Left renal pelvis (tissue), 4 donors: ENCODE measurements around the gene ZBTB16. TPM values are rescaled to one million over a fixed set of nuclear protein-coding genes. Genes with fewer than 3 reads are reported as not detected.

Experiments
- DNase-seq, 4 donors: peaks; one replicate each; pipeline ENCODE4 v3.0.0-alpha.2; 2013; ENCODE audit warnings: low read depth in 4 of 4, low spot score in 3 of 4
- polyA plus RNA-seq, 4 donors: library from polyadenylated mRNA; unstranded; fragments of 120-200 nt; gene quantifications; one replicate each; pipeline ENCODE4 v1.2.1, GENCODE V29; 2013; ENCODE audit not compliant: insufficient read length in 4 of 4

The ZBTB16 gene
- polyA plus RNA-seq, 4 donors: 1.2 to 1.9 (median 1.4) TPM

GRCh38 chr11:114099392-114100178 is 40.1 kb downstream of the ZBTB16 start:
- DNase-seq: no peak

DNA sequence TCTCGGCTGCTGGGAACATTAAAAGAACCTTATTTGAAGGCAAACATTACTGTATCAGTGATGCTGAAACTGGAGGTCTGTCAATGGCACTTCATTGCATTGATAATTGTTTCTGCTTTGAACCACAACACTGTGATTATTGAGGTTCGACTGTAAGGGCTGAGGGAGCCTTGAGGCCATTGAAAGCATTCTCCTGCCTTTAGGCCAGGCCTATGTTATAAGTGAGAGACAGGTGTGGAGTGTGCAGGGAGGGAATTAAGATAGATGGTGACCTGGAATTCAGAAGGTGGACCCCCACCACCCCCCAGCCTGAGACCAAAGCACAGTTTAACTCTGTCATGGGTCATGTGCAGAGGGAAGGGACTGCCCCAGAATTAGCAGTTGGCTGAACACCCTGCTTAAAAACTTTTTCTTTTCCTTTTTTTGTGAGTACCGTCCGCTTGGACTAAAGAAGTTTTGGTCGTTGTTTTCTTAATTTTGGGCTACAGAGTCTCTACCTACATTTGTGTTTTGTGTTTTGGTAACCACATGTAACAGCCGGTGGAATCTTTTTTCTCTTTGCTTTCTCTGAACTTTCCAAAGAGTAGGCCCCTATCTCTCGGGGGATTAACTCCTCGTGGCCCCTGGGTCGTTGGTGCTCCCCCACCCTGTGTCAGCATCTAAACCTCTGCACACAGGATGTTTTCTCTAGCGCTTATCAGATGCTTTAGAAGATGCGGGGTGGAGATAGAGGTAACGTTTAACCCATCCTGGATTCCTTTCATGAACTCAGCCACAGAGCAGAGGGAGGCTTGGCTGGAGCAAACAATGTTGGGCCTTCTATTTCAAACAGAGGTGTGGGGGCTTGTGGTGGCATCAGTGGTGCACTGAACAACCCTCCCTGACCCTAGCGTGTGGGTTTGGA is 43.7 kb downstream of the ZBTB16 start:
- no peak for DNase-seq

GRCh38 chr11:114105611-114106010 is 46.1 kb downstream of the ZBTB16 start:
- DNase-seq: no peak

DNA sequence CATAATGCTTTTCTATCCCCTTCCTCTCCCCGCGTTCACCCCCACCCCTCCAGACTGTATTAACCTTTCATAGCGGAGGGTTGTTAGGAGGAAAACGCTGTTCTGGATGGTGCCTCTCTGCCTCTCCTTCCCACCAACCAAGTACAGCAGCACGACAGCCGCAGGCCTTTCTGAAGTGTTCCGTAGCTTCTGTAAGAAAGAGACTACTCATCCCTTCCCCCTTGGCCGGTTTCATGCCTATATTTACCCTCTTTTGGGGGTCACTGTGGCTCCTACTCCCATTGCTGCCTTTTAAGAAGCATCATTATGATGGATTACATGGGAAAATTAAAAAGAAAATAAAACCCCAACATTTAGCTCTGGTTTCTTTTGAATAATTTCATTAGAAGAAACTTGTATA is 46.5 kb downstream of the ZBTB16 start:
- DNase-seq: no peak

GRCh38 chr11:114106986-114107385 is 47.5 kb downstream of the ZBTB16 start:
- no peak for DNase-seq

GRCh38 chr11:114108501-114109205 is 49.1 kb downstream of the ZBTB16 start:
- DNase-seq: no peak

GRCh38 chr11:114109206-114110090 is 49.9 kb downstream of the ZBTB16 start:
- no peak for DNase-seq

DNA sequence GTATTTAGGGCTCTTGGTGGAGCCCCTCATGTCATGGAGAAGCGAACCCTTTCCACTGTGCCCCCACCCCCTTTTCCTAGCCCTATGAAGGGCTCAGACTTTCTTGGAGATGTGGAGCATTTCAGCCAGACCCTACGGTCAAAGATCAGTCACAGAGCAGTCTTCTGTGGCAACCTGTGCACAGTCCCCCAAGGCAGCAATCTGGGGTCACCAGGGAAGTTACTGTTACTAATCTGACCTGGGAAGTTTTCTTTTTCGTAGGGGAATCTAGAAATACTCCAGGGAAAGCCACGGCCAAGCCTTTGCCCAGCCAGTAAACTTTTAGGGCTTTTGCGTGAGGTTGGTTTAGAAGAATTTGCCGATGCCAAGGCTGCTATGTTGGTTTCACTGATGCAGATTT is 50.6 kb downstream of the ZBTB16 start:
- no peak for DNase-seq

- no peak for DNase-seq
These were observed 51.7 kb downstream of the ZBTB16 start for GRCh38 chr11:114110952-114111947.

DNA sequence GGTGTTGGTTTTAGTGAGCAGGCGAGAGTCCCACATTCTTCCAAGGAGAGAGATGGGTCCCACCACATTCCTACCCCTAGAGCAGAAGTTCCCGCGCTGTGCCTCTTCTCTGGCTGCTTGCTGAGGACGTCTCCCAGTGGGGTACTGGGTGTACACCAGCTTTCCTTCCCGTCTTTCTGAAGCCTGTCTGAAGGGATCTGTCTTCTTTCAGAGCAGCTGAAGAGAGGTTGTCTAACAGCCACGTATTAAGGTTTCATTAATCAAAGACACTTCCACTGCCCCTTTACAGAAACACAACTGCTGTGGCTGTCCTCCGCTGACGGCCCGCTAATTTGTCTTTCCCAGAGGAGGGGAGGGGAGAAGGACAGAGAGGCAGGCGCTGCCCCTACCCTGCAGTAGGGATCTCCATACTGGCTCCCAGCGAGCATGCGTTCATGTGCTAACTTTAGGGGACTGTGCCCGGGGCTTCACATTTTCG is 56.0 kb downstream of the ZBTB16 start:
- no peak for DNase-seq

- no peak for DNase-seq
These were observed 56.8 kb downstream of the ZBTB16 start for GRCh38 chr11:114116357-114116756.

GRCh38 chr11:114116800-114117199 is 57.3 kb downstream of the ZBTB16 start:
- DNase-seq: no peak

GRCh38 chr11:114120606-114121005 is 61.1 kb downstream of the ZBTB16 start:
- no peak for DNase-seq

DNA sequence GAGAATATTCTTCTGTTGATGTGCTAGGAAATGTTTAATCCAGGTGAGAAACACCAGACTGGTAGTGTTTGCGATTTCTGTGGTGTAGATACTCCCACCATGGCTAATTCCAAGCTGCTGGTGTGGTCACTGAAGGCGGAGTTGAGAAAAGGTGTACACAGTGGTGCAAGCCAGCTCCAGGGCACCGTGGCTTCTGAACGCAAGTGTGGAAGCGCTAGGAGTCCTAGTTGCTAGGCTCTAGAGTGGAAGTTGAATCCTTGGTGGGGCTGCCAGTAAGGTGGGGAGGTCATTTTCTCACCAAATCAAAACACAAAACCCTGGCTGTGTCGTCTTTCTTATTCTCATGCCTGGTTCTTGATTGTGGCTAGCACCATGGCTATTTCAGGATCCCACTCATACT is 61.6 kb downstream of the ZBTB16 start:
- DNase-seq: no peak

- DNase-seq: no peak
These were observed 62.4 kb downstream of the ZBTB16 start for GRCh38 chr11:114121804-114122504.

DNA sequence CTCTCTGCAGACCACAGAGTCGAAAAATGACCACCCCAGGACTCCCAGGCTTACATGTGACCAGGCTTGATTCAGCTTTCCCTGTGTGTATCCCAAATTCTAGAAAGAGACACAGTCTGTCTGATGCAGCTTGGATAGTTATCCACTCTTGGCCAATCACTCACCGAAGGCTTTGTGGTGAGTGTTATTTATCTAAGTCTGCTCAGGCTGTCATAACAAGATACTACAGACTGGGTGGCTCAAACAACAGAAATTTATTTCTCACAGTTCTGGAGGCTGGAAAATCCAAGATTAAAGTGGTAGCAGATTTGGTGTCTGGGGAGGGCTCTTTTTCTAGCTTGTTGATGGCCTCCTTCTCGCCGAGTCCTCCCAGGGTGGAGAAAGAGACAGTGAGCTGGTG is 63.2 kb downstream of the ZBTB16 start:
- no peak for DNase-seq

- no peak for DNase-seq
These were observed 64.3 kb downstream of the ZBTB16 start for GRCh38 chr11:114123692-114124330.
